H9 (cell line): Measurements from ENCODE around the gene MKRN2. TPM values are rescaled to one million over a fixed set of nuclear protein-coding genes. Genes with fewer than 3 reads are reported as not detected.

Experiments
- DNase-seq: peaks from one replicate; pipeline ENCODE4 v3.0.0-alpha.2; 2017
- H2AFZ ChIP-seq: one replicate; pipeline ENCODE4 v1.6.1; 2013; ENCODE audit warnings: mild to moderate bottlenecking, low read length, control low read depth, moderate library complexity
- H2AK5ac ChIP-seq: 2 replicates; pipeline ENCODE4 v1.6.1; 2013; ENCODE audit warnings: low read length, control low read depth, mixed read lengths; ENCODE audit not compliant: insufficient read length
- H2BK120ac ChIP-seq: one replicate; pipeline ENCODE4 v1.6.1; 2013; ENCODE audit warnings: low read depth, mild to moderate bottlenecking, low read length, control low read depth, inconsistent platforms; ENCODE audit not compliant: poor library complexity, severe bottlenecking
- H2BK12ac ChIP-seq: 2 replicates; pipeline ENCODE4 v1.6.1; 2013; ENCODE audit warnings: low read length, control low read depth, mixed read lengths, low read depth; ENCODE audit not compliant: insufficient read length
- H2BK15ac ChIP-seq: 2 replicates; pipeline ENCODE4 v1.6.1; 2013; ENCODE audit warnings: low read depth, low read length, control low read depth
- H2BK20ac ChIP-seq: one replicate; pipeline ENCODE4 v1.6.1; 2013; ENCODE audit warnings: low read depth, mild to moderate bottlenecking, low read length, control low read depth, inconsistent platforms; ENCODE audit not compliant: poor library complexity, severe bottlenecking
- H2BK5ac ChIP-seq: 2 replicates; pipeline ENCODE4 v1.6.1; 2013; ENCODE audit warnings: low read length, control low read depth, mixed read lengths; ENCODE audit not compliant: insufficient read length
- H3K14ac ChIP-seq: 2 replicates; pipeline ENCODE4 v1.6.1; 2013; ENCODE audit warnings: low read length, control low read depth; ENCODE audit not compliant: insufficient read depth
- H3K18ac ChIP-seq: 2 replicates; pipeline ENCODE4 v1.6.1; 2013; ENCODE audit warnings: low read depth, mild to moderate bottlenecking, mixed read lengths, low read length, control low read depth; ENCODE audit not compliant: insufficient read length
- H3K23ac ChIP-seq: 2 replicates; pipeline ENCODE4 v1.6.1; 2013; ENCODE audit warnings: low read length, control low read depth, mixed read lengths, low read depth; ENCODE audit not compliant: insufficient read length
- H3K23me2 ChIP-seq: 2 replicates; pipeline ENCODE4 v1.6.1; 2013; ENCODE audit warnings: low read depth, mild to moderate bottlenecking, mixed read lengths, low read length, control low read depth; ENCODE audit not compliant: insufficient read length, poor library complexity, severe bottlenecking
- H3K27ac ChIP-seq: 2 replicates; pipeline ENCODE4 v1.5.1; 2013; ENCODE audit warnings: low read length, control low read depth, mixed read lengths, low read depth; ENCODE audit not compliant: insufficient read length
- H3K27me3 ChIP-seq: 2 replicates; pipeline ENCODE4 v1.6.1; 2013; ENCODE audit warnings: low read length, control low read depth, inconsistent platforms; ENCODE audit not compliant: insufficient read depth
- H3K4ac ChIP-seq: 2 replicates; pipeline ENCODE4 v1.6.1; 2013; ENCODE audit warnings: low read depth, mild to moderate bottlenecking, control low read depth, inconsistent platforms, low read length, moderate library complexity
- H3K4me1 ChIP-seq: 2 replicates; pipeline ENCODE4 v1.6.1; 2013; ENCODE audit warnings: low read length, control low read depth, inconsistent platforms; ENCODE audit not compliant: insufficient read depth
- H3K4me2 ChIP-seq: 2 replicates; pipeline ENCODE4 v1.6.1; 2013; ENCODE audit warnings: low read length, control low read depth, mixed read lengths; ENCODE audit not compliant: insufficient read length, insufficient read depth
- H3K56ac ChIP-seq: 2 replicates; pipeline ENCODE4 v1.6.1; 2013; ENCODE audit warnings: low read depth, mild to moderate bottlenecking, mixed read lengths, low read length, control low read depth; ENCODE audit not compliant: insufficient read length
- H3K79me1 ChIP-seq: 2 replicates; pipeline ENCODE4 v1.6.1; 2013; ENCODE audit warnings: low read depth, mild to moderate bottlenecking, moderate library complexity, low read length, control low read depth, inconsistent platforms; ENCODE audit not compliant: insufficient read depth, poor library complexity, severe bottlenecking
- H3K79me2 ChIP-seq: 2 replicates; pipeline ENCODE4 v1.6.1; 2013; ENCODE audit warnings: low read length, control low read depth, inconsistent platforms; ENCODE audit not compliant: insufficient read depth
- H3K9ac ChIP-seq: 2 replicates; pipeline ENCODE4 v1.6.1; 2013; ENCODE audit warnings: low read length, control low read depth, mixed read lengths; ENCODE audit not compliant: insufficient read length; ENCODE audit errors: extremely low read depth
- H3K9me3 ChIP-seq: one replicate; pipeline ENCODE4 v1.6.1; 2013; ENCODE audit warnings: low read depth, low read length, inconsistent platforms; ENCODE audit not compliant: control insufficient read depth
- H3T11ph ChIP-seq: one replicate; pipeline ENCODE4 v1.6.1; 2013; ENCODE audit warnings: mild to moderate bottlenecking, low read length, control low read depth, inconsistent platforms
- H4K20me1 ChIP-seq: one replicate; pipeline ENCODE4 v1.6.1; 2013; ENCODE audit not compliant: control insufficient read depth, insufficient read length, insufficient read depth
- H4K5ac ChIP-seq: 2 replicates; pipeline ENCODE4 v1.6.1; 2013; ENCODE audit warnings: low read depth, mild to moderate bottlenecking, mixed read lengths, low read length, control low read depth; ENCODE audit not compliant: insufficient read length
- H4K8ac ChIP-seq: replicated peaks from 2 replicates; pipeline ENCODE4 v1.6.1; 2013; ENCODE audit warnings: low read length, control low read depth, mixed read lengths, low read depth; ENCODE audit not compliant: insufficient read length
- H4K91ac ChIP-seq: 2 replicates; pipeline ENCODE4 v1.6.1; 2013; ENCODE audit warnings: low read depth, mild to moderate bottlenecking, moderate library complexity, mixed read lengths, low read length, control low read depth; ENCODE audit not compliant: insufficient read length
- H3K27ac Mint-ChIP-seq, 3 experiments: 2 replicates in 2 of 3; 3 replicates in 1 of 3; pipeline ENCODE4 v1.8.0; 2020 to 2021; ENCODE audit warnings: mixed read lengths in 3 of 3, mild to moderate bottlenecking in 1 of 3, moderate library complexity in 1 of 3
- H3K27me3 Mint-ChIP-seq: 2 replicates; pipeline ENCODE4 v1.8.0; 2021; ENCODE audit warnings: low read depth, mild to moderate bottlenecking, moderate library complexity, mixed read lengths
- H3K36me3 Mint-ChIP-seq, 3 experiments: 2 replicates in 2 of 3; 3 replicates in 1 of 3; pipeline ENCODE4 v1.8.0; 2020 to 2021; ENCODE audit warnings: low read depth in 3 of 3, mixed read lengths in 3 of 3; ENCODE audit not compliant: insufficient read depth in 1 of 3
- H3K4me1 Mint-ChIP-seq, 2 experiments: 2 replicates each; pipeline ENCODE4 v1.8.0; 2020; ENCODE audit warnings: mixed read lengths in 2 of 2
- H3K4me3 Mint-ChIP-seq, 2 experiments: 2 replicates in 1 of 2; 3 replicates in 1 of 2; pipeline ENCODE4 v1.8.0; 2020 to 2021; ENCODE audit warnings: mild to moderate bottlenecking in 2 of 2, mixed read lengths in 2 of 2, moderate library complexity in 1 of 2
- H3K9me3 Mint-ChIP-seq, 2 experiments: 2 replicates in 1 of 2; 3 replicates in 1 of 2; pipeline ENCODE4 v1.8.0; 2020; ENCODE audit warnings: mild to moderate bottlenecking in 2 of 2, mixed read lengths in 2 of 2, moderate library complexity in 1 of 2
- WGBS: extraction: QIAGEN DNeasy Blood & Tissue Kit; methylation state at CpG from one replicate; pipeline ENCODE4 v1.1.7; 2013; ENCODE audit warnings: missing lambda C conversion rate, low lambda C conversion rate, mixed read lengths; ENCODE audit not compliant: insufficient read length; ENCODE audit errors: extremely low coverage; 5-methylcytosine and 5-hydroxymethylcytosine counted together
- total RNA-seq: library from RNA; stranded (reverse); gene quantifications from 2 replicates; pipeline ENCODE4 v1.2.1, GENCODE V29; 2021
- TF ChIP-seq, protein P1 (sequence below): fragments of 200-600 bp; sonication (generic); conservative IDR thresholded peaks from 3 replicates; pipeline ENCODE4 v1.8.0; 2021; ENCODE audit warnings: antibody characterized with exemption, mild to moderate bottlenecking

The MKRN2 gene
- total RNA-seq, 1 experiment from 2014 or later = 18.1 TPM

DNA sequence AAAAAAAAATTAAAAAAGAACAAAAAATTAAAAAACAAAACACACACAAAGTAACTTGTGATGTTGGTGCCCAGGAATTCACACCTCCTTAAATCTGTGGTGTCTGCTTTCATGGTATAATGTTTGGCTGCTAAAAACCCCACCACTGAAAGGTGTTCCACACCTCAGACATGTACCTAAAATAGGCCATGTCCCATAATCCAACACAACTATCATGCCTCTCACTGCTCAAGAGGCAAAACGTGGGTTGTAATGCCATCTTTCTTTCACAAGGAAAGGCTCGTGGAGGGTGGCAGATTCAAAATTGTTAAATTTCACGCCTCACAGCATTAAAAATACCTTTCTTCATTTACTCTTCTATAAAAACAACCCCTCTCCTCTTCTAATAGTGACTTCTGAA lies 29.5 kb downstream of the MKRN2 start:
- H3K27ac Mint-ChIP-seq = no peak overlapping the region
- TF ChIP-seq, protein P1, sequence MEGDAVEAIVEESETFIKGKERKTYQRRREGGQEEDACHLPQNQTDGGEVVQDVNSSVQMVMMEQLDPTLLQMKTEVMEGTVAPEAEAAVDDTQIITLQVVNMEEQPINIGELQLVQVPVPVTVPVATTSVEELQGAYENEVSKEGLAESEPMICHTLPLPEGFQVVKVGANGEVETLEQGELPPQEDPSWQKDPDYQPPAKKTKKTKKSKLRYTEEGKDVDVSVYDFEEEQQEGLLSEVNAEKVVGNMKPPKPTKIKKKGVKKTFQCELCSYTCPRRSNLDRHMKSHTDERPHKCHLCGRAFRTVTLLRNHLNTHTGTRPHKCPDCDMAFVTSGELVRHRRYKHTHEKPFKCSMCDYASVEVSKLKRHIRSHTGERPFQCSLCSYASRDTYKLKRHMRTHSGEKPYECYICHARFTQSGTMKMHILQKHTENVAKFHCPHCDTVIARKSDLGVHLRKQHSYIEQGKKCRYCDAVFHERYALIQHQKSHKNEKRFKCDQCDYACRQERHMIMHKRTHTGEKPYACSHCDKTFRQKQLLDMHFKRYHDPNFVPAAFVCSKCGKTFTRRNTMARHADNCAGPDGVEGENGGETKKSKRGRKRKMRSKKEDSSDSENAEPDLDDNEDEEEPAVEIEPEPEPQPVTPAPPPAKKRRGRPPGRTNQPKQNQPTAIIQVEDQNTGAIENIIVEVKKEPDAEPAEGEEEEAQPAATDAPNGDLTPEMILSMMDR = no peak

More for the DNA sequence above, 29.5 kb downstream of the MKRN2 start:
- H3K18ac ChIP-seq = no peak overlapping the region
- no peak overlapping the region for H3K4ac ChIP-seq
- no peak overlapping the region for H4K8ac ChIP-seq
- no peaks in the 10 kb centered on the region for H3K27me3 ChIP-seq
- no peak overlapping the region for H3K27ac ChIP-seq
- no peaks in the 10 kb centered on the region for H3K23me2 ChIP-seq
- H3T11ph ChIP-seq = no peak overlapping the region
- Mint-ChIP-seq H3K36me3 (peaks cover 33 to 80% (median 70%) of the 10 kb centered on the region in 3 experiments), H3K4me3 (no peak overlapping the region), H3K27me3 (no peaks in the 10 kb centered on the region), H3K4me1 (peaks cover 0 to 4% of the 10 kb centered on the region in 2 experiments; a peak in 1 of 4 replicates), H3K9me3 (no peaks in the 10 kb centered on the region)
- H3K9ac ChIP-seq = no peak overlapping the region
- H2BK12ac ChIP-seq = no peak overlapping the region
- H3K14ac ChIP-seq = no peak overlapping the region
- no peak overlapping the region for H2BK5ac ChIP-seq
- no CpG with 5 or more reads among the region's 3 CpGs for WGBS
- no peak overlapping the region for H2BK120ac ChIP-seq
- H3K4me1 ChIP-seq = no peaks in the 10 kb centered on the region
- H3K23ac ChIP-seq = no peak overlapping the region
- no peaks in the 10 kb centered on the region for H3K9me3 ChIP-seq
- H2BK20ac ChIP-seq = no peak overlapping the region
- H2AK5ac ChIP-seq = no peak overlapping the region
- no peak overlapping the region for H2AFZ ChIP-seq
- no peak overlapping the region for H4K5ac ChIP-seq
- H3K79me2 ChIP-seq = no peaks in the 10 kb centered on the region
- H4K91ac ChIP-seq = no peak overlapping the region
- H2BK15ac ChIP-seq = no peak overlapping the region
- no peak overlapping the region for H3K56ac ChIP-seq
- H3K4me2 ChIP-seq = no peak overlapping the region
- no peak for DNase-seq
- H3K79me1 ChIP-seq = no peaks in the 10 kb centered on the region
- no peaks in the 10 kb centered on the region for H4K20me1 ChIP-seq
